COLO668 (cell line): ENCODE results near the gene CEBPA.
A peak's percentile ranks its signal among the peaks of the same experiment; 100 is the strongest.
"Not testable (repeated sequence)": the region's sequence is repeated elsewhere in the genome, so short reads cannot be mapped to it uniquely, and the experiment has no call there.

Source experiments
- DNase-seq: peaks from one replicate; lab custom pipeline; 2025; ENCODE audit not compliant: unreplicated experiment; lab: John Stamatoyannopoulos, UW

Gene CEBPA

GRCh38 chr19:33301144-33301899, 1.0 kb downstream of the CEBPA start:
- peak; percentile 8 for DNase-seq

- no peak for DNase-seq
Observed at GRCh38 chr19:33300894-33301143, 1.5 kb downstream of the CEBPA start.

- DNase-seq, result no peak
Observed at GRCh38 chr19:33300009-33300893, 2.1 kb downstream of the CEBPA start.

- no peak for DNase-seq
Observed at GRCh38 chr19:33299051-33299688, 3.2 kb downstream of the CEBPA start.

GRCh38 chr19:33298146-33298911, 4.0 kb downstream of the CEBPA start:
- DNase-seq, result no peak

- no peak for DNase-seq
Observed at GRCh38 chr19:33297401-33298145, 4.8 kb downstream of the CEBPA start.

GRCh38 chr19:33296488-33296971, 5.8 kb downstream of the CEBPA start:
- no peak for DNase-seq

- no peak for DNase-seq
Observed at GRCh38 chr19:33295621-33296487, 6.5 kb downstream of the CEBPA start.

GRCh38 chr19:33295046-33295445, 7.3 kb downstream of the CEBPA start:
- DNase-seq, result not testable (repeated sequence)

GRCh38 chr19:33294058-33294798, 8.1 kb downstream of the CEBPA start:
- no peak for DNase-seq

GRCh38 chr19:33293255-33294057, 8.9 kb downstream of the CEBPA start:
- no peak for DNase-seq

GRCh38 chr19:33292595-33293254, 9.6 kb downstream of the CEBPA start:
- no peak for DNase-seq

GRCh38 chr19:33291623-33292534, 10.5 kb downstream of the CEBPA start:
- no peak for DNase-seq

GRCh38 chr19:33290956-33291622, 11.2 kb downstream of the CEBPA start:
- DNase-seq, result no peak

GRCh38 chr19:33290082-33290815, 12.1 kb downstream of the CEBPA start:
- no peak for DNase-seq
